ENCODE results near the gene ANP32E. TPM values are rescaled to one million over a fixed set of nuclear protein-coding genes. Genes with fewer than 3 reads are reported as not detected.
A peak's percentile ranks its signal among the peaks of the same experiment; 100 is the strongest.

ANP32E gene
- total and polyA plus RNA-seq, 2 of the 4 experiments (the other 2 are of a cell fraction): 5.9 to 18.4 TPM

DNA sequence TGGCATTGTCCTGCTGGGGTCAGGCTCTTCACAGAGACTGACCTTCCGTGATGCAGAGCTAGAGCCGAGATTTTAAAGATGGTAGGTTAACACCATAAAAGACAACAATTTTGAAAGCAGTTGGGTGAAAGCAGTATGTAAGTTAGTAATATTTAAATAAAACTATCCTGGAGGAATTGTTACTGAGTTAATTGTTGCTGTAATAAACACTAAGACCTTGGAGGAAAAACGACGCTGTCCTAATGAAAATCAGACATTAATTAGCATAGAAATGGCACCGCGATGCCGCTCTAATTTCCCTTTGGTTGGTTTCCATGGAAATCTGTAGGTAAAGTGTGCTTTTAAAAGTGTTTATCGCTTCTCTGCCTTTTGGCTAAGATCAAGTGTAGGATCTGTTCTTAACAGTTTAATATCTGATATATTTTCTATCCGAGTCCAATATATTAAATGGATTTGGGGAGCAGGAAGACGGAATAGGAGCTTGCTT, 745 bp upstream of the ANP32E start:
- Histone ChIP-seq H3K23ac (ENCODE audit: low read depth, low read length) (peak overlapping the region; percentile 78), H4K20me1 (ENCODE audit: insufficient read depth, low read length) (no peaks in the 10 kb centered on the region; the same call in 1 of the 2 replicates), H3K9me3 (ENCODE audit: control insufficient read depth, insufficient read depth, low read length) (no peaks in the 10 kb centered on the region), H2BK5ac (ENCODE audit: low read depth, low read length, poor library complexity, severe bottlenecking) (peak overlapping the region; percentile 62), H3K4me2 (ENCODE audit: low read depth, low read length) (peak overlapping the region; percentile 94), H2BK120ac (ENCODE audit: low read depth, low read length) (peak overlapping the region; percentile 43; the same call in 1 of the 2 replicates), H3K18ac (ENCODE audit: low read depth, low read length) (no peak overlapping the region), H3K79me1 (ENCODE audit: low read depth in 1 of 2, low read length in 2 of 2) (peaks cover 0 to 22% of the 10 kb centered on the region in 2 experiments; a peak in 2 of 4 replicates), H3K4ac (ENCODE audit: low read depth, low read length) (peak overlapping the region; percentile 82), H3K4me1 (ENCODE audit: control insufficient read depth, insufficient read depth, low read length) (0 out of 2 replicates have a peak, but pooled peaks cover 3% of the 10 kb centered on the region), H4K5ac (ENCODE audit: low read depth, low read length) (no peak overlapping the region), H3K36me3 (ENCODE audit: control insufficient read depth, insufficient read depth, low read length) (no peaks in the 10 kb centered on the region), H4K91ac (ENCODE audit: insufficient read depth, low read depth, low read length) (peak overlapping the region; percentile 73), H3K56ac (ENCODE audit: extremely low read depth, insufficient read depth, low read length) (peak overlapping the region; percentile 92), H2AK9ac (replicated peaks; ENCODE audit: low read depth, low read length, poor library complexity) (peak overlapping the region; percentile 97), H3K14ac (replicated peaks; ENCODE audit: low read depth, low read length) (peak overlapping the region; percentile 86), H3K9ac (ENCODE audit: low read depth, low read length) (peak overlapping the region; percentile 55; the same call in 1 of the 2 replicates), H3K27ac (ENCODE audit: insufficient read depth, low read length) (peak overlapping the region; percentile 36; the same call in 1 of the 2 replicates), H4K8ac (ENCODE audit: low read depth in 2 of 2, low read length in 2 of 2) (peak overlapping the region; percentile 55 to 84), H3K4me3 (ENCODE audit: insufficient read depth, low read depth, low read length) (peak overlapping the region; percentile 67), H2BK15ac (ENCODE audit: low read depth, low read length) (peak overlapping the region; percentile 38; the same call in 1 of the 3 replicates), H3K9me1 (ENCODE audit: insufficient read depth, low read length) (no peaks in the 10 kb centered on the region), H3K27me3 (ENCODE audit: control insufficient read depth, insufficient read depth, low read length) (no peaks in the 10 kb centered on the region), H2AFZ (replicated peaks; ENCODE audit: low read length, poor library complexity) (peak overlapping the region; percentile 97), H2AK5ac (ENCODE audit: low read depth, low read length) (peak overlapping the region; percentile 71; the same call in 1 of the 2 replicates), H2BK20ac (ENCODE audit: low read depth, low read length) (peak overlapping the region; percentile 12)
- WGBS, 2 experiments (ENCODE audit: extremely low coverage in 2 of 2, insufficient read length in 1 of 2): 47% methylated on average over 3 of the region's 10 CpGs; no CpG with 5 or more reads in 1 of the 2 experiments
- in situ Hi-C loops (cut with MboI; ENCODE audit: low sequenced_read_pairs): no loop called here
- BruUV-seq (replicated peaks): no TSS peak
- intact Hi-C loops (cut with micrococcal nuclease): loop anchor here (5.0 kb wide), 1 partner anchor 46 kb away; the partner anchor contains the start of gene CIART
- dilution Hi-C loops (cut with HindIII; ENCODE audit: low sequenced_read_pairs, unreplicated experiment): no loop called here
- CTCF ChIA-PET: interaction anchor here (1.2 kb wide), 1 partner anchor 19 kb away, joined by 4 read pairs; no protein-coding TSS in a partner anchor
- ATAC-seq (ENCODE audit: low read depth) (no peak), DNase-seq (no peak)
- POLR2A ChIA-PET (ENCODE audit: unreplicated experiment): no interaction called here
- TF ChIP-seq MXI1 (IDR thresholded peaks at IDR 0.05; ENCODE audit: borderline replicate concordance, low read depth, low read length) (no peak), FOS (IDR thresholded peaks at IDR 0.05; ENCODE audit: low read depth, low read length) (no peak), RCOR1 (IDR thresholded peaks at IDR 0.05; ENCODE audit: insufficient replicate concordance, low read length) (no peak), NFE2L2 (IDR thresholded peaks at IDR 0.05; ENCODE audit: low read depth, low read length) (no peak), CHD1 (IDR thresholded peaks at IDR 0.05; ENCODE audit: low read depth, low read length) (no peak), SMC3 (IDR thresholded peaks at IDR 0.05; ENCODE audit: low read depth, low read length) (no peak), RAD21 (IDR thresholded peaks at IDR 0.05; ENCODE audit: low read length) (no peak), MAFK (IDR thresholded peaks at IDR 0.05; ENCODE audit: low read depth, low read length) (no peak), RFX5 (IDR thresholded peaks at IDR 0.05; ENCODE audit: low read depth, low read length) (no peak), MAZ (IDR thresholded peaks at IDR 0.05; ENCODE audit: borderline replicate concordance, low read depth, low read length) (no peak), POLR2A (IDR thresholded peaks at IDR 0.05; ENCODE audit: low read depth, low read length) (no peak), BHLHE40 (IDR thresholded peaks at IDR 0.05; ENCODE audit: low read depth, low read length) (no peak), CEBPB (IDR thresholded peaks at IDR 0.05; ENCODE audit: low read depth, low read length) (no peak)
- TF ChIP-seq, protein P1, sequence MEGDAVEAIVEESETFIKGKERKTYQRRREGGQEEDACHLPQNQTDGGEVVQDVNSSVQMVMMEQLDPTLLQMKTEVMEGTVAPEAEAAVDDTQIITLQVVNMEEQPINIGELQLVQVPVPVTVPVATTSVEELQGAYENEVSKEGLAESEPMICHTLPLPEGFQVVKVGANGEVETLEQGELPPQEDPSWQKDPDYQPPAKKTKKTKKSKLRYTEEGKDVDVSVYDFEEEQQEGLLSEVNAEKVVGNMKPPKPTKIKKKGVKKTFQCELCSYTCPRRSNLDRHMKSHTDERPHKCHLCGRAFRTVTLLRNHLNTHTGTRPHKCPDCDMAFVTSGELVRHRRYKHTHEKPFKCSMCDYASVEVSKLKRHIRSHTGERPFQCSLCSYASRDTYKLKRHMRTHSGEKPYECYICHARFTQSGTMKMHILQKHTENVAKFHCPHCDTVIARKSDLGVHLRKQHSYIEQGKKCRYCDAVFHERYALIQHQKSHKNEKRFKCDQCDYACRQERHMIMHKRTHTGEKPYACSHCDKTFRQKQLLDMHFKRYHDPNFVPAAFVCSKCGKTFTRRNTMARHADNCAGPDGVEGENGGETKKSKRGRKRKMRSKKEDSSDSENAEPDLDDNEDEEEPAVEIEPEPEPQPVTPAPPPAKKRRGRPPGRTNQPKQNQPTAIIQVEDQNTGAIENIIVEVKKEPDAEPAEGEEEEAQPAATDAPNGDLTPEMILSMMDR (conservative IDR thresholded peaks at IDR 0.05; ENCODE audit: low read depth, low read length): no peak

Data from IMR-90 (cell line).